HepG2 (cell line): ENCODE data around the gene CDK3. TPM values are rescaled to one million over a fixed set of nuclear protein-coding genes. Genes with fewer than 3 reads are reported as not detected.

ENCODE experiments used
- ARID2 ChIP-seq: sonication (generic); formaldehyde crosslinking; IDR thresholded peaks from 2 replicates; pipeline ENCODE4 v1.8.1; 2022; ENCODE audit warnings: mild to moderate bottlenecking, missing genetic modification reagents, borderline replicate concordance
- ATF5 ChIP-seq: sonication (generic); formaldehyde crosslinking; IDR thresholded peaks from 2 replicates; pipeline ENCODE4 v1.4.0; 2020; ENCODE audit warnings: mild to moderate bottlenecking, low read depth, missing genetic modification reagents
- ELF4 ChIP-seq: sonication (generic); formaldehyde crosslinking; IDR thresholded peaks from 2 replicates; pipeline ENCODE4 v1.5.0; 2020; ENCODE audit warnings: missing genetic modification reagents, mild to moderate bottlenecking, moderate library complexity, borderline replicate concordance
- FOSL1 ChIP-seq: sonication (generic); formaldehyde crosslinking; IDR thresholded peaks from 2 replicates; pipeline ENCODE4 v1.9.0; 2021; ENCODE audit warnings: missing genetic modification reagents, borderline replicate concordance
- HDAC6 ChIP-seq: fragments of 200-600 bp; sonication (generic); IDR thresholded peaks from 2 replicates; pipeline ENCODE4 v1.7.0; 2017; ENCODE audit warnings: mild to moderate bottlenecking, antibody characterized with exemption, low read length, low read depth
- JARID2 ChIP-seq: sonication (generic); formaldehyde crosslinking; IDR thresholded peaks from 2 replicates; pipeline ENCODE4 v1.8.1; 2023; ENCODE audit warnings: missing genetic modification reagents, inconsistent platforms; ENCODE audit not compliant: insufficient replicate concordance
- LCORL ChIP-seq, 2 experiments: fragments of 450-650 bp in 1 of 2; sonication (generic) in 1 of 2; formaldehyde crosslinking in 1 of 2; IDR thresholded peaks; 2 replicates each; pipeline versions ENCODE4 v1.5.0 to v1.6.1; 2017 to 2020; ENCODE audit warnings: antibody characterized with exemption in 1 of 2, missing genetic modification reagents in 1 of 2
- MAFK ChIP-seq, 2 experiments: IDR thresholded peaks in 1 of 2; conservative IDR thresholded peaks in 1 of 2; 2 replicates each; pipeline ENCODE4 v1.6.1; 2011; ENCODE audit warnings: improper control_type of control experiment in 2 of 2, low read length in 2 of 2
- MTA3 ChIP-seq: sonication (generic); formaldehyde crosslinking; IDR thresholded peaks from 2 replicates; pipeline ENCODE4 v1.4.0; 2020; ENCODE audit warnings: missing genetic modification reagents
- MTF1 ChIP-seq: sonication (generic); formaldehyde crosslinking; IDR thresholded peaks from 2 replicates; pipeline ENCODE4 v1.5.0; 2020; ENCODE audit warnings: missing genetic modification reagents
- RBM39 ChIP-seq: fragments of 200-400 bp; formaldehyde crosslinking; IDR thresholded peaks from one replicate; pipeline ENCODE4 v1.6.1; 2018; ENCODE audit warnings: antibody characterized with exemption, mild to moderate bottlenecking, low read depth, low read length; ENCODE audit not compliant: poor library complexity, severe bottlenecking
- RNF2 ChIP-seq: fragments of 450-650 bp; conservative IDR thresholded peaks from 2 replicates; pipeline ENCODE4 v1.6.1; 2016; ENCODE audit warnings: low read depth
- SIX1 ChIP-seq: sonication (generic); formaldehyde crosslinking; IDR thresholded peaks from 2 replicates; pipeline ENCODE4 v1.4.0; 2020; ENCODE audit warnings: missing genetic modification reagents, borderline replicate concordance
- ZFY ChIP-seq: sonication (generic); formaldehyde crosslinking; IDR thresholded peaks from 2 replicates; pipeline ENCODE4 v1.4.0; 2020; ENCODE audit warnings: missing genetic modification reagents
- ZMYM2 ChIP-seq: sonication (generic); formaldehyde crosslinking; IDR thresholded peaks from 2 replicates; pipeline ENCODE4 v1.8.0; 2022; ENCODE audit warnings: mild to moderate bottlenecking, missing genetic modification reagents
- ZNF234 ChIP-seq: sonication (generic); formaldehyde crosslinking; conservative IDR thresholded peaks from 2 replicates; pipeline ENCODE4 v1.5.1; 2020; ENCODE audit warnings: mild to moderate bottlenecking, missing genetic modification reagents
- ZNF335 ChIP-seq: sonication (generic); formaldehyde crosslinking; IDR thresholded peaks from 2 replicates; pipeline ENCODE4 v1.4.0; 2020; ENCODE audit warnings: missing genetic modification reagents
- ZNF496 ChIP-seq: sonication (generic); formaldehyde crosslinking; IDR thresholded peaks from 2 replicates; pipeline ENCODE4 v1.8.1; 2023; ENCODE audit warnings: mild to moderate bottlenecking, moderate library complexity, missing genetic modification reagents; ENCODE audit not compliant: insufficient replicate concordance
- ZNF512 ChIP-seq: sonication (generic); formaldehyde crosslinking; IDR thresholded peaks from 2 replicates; pipeline ENCODE4 v1.4.0; 2020; ENCODE audit warnings: mild to moderate bottlenecking, missing genetic modification reagents
- ZNF562 ChIP-seq: sonication (generic); formaldehyde crosslinking; IDR thresholded peaks from 2 replicates; pipeline ENCODE4 v1.8.0; 2022; ENCODE audit warnings: missing genetic modification reagents, borderline replicate concordance
- ZNF563 ChIP-seq: sonication (generic); formaldehyde crosslinking; IDR thresholded peaks from 2 replicates; pipeline ENCODE4 v1.8.0; 2022; ENCODE audit warnings: mild to moderate bottlenecking, moderate library complexity, missing genetic modification reagents
- ZNF564 ChIP-seq: sonication (generic); formaldehyde crosslinking; IDR thresholded peaks from 2 replicates; pipeline ENCODE4 v1.8.1; 2023; ENCODE audit warnings: mild to moderate bottlenecking, missing genetic modification reagents
- polyA plus RNA-seq, 8 experiments: library from polyadenylated mRNA; depleted of rRNA in 3 of 8; stranded (reverse) in 7 of 8; unstranded in 1 of 8; fragments of >200 nt; fragmentation: Illumina TruSeq in 4 of 8; extraction: Trizol in 4 of 8; gene quantifications; 2 replicates each; pipeline versions ENCODE4 v1.2.1 to v1.2.3, GENCODE V29; 2011 to 2016; ENCODE audit warnings: low read depth in 4 of 8, missing spikeins in 1 of 8, mixed read lengths in 1 of 8; ENCODE audit not compliant: insufficient read depth in 1 of 8
- total RNA-seq, 5 experiments: library from RNA; depleted of rRNA; stranded (reverse); fragments of >200 nt; fragmentation: Illumina TruSeq; extraction: Trizol; gene quantifications; 2 replicates each; pipeline ENCODE4 v1.2.3, GENCODE V29; 2016; ENCODE audit warnings: low read depth in 1 of 5
- TF ChIP-seq, protein P1 (sequence below): sonication (generic); formaldehyde crosslinking; IDR thresholded peaks from 2 replicates; pipeline ENCODE4 v1.5.0; 2020; ENCODE audit warnings: mild to moderate bottlenecking, missing genetic modification reagents, borderline replicate concordance

Gene CDK3
- total and polyA plus RNA-seq, 2 of the 13 experiments (the other 11 are each of a cell fraction or from before 2014, with no cell fraction given) = 5.8 to 11.4 TPM

DNA sequence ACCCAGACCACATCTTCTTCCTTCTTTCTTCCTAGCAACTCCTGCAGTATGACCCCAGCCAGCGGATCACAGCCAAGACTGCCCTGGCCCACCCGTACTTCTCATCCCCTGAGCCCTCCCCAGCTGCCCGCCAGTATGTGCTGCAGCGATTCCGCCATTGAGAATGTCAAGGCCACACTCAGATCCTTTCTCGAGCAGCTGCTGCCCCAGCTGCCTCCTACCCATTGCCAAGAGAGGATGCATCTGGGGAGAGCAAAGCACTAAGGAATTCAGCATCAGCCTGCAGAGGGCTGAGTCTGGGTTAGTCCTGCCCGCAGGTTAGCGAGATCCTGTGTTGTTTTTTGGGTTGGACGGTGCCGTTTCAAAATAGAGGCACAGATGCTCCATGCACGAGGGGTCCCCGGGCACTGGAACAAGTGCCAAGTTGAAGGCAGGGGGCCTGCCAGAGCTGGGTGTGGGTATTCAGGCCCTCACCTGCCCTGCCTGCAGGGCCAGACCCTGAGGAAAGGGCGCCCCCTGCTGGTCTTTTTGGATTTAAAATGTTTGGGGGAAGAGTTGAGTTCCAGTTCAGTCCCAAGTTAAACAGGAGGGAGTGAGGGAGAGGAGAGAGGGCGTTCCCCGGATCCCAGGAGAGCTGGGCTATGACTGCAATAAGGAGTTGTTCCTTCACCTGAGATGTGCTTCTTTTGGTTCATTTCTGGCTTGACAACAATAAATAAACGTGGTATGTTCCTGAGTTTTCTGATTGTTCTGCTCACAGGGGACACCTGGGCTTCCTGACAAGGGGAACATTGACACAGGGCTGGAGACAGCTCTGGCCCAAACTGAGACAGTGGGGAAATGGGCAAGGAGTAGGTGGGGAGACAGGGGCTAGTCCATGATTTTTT, 4.9 kb downstream of the CDK3 start (continued):
- TF ChIP-seq ZNF234 (CRISPR knock-in tag) (no peak), LCORL (IDR thresholded peaks at IDR 0.05) (no peak), LCORL (CRISPR knock-in tag; IDR thresholded peaks at IDR 0.05) (peak; percentile 62), ELF4 (CRISPR knock-in tag) (no peak), ATF5 (CRISPR knock-in tag) (no peak), MTA3 (CRISPR knock-in tag) (no peak), ZNF512 (CRISPR knock-in tag) (no peak), HDAC6 (no peak), RBM39 (no peak), SIX1 (CRISPR knock-in tag) (no peak), MTF1 (CRISPR knock-in tag) (no peak), ZMYM2 (no peak), RNF2 (no peak), ZNF496 (CRISPR knock-in tag) (no peak), ZNF562 (CRISPR knock-in tag) (no peak), FOSL1 (CRISPR knock-in tag) (no peak), MAFK (conservative IDR thresholded peaks at IDR 0.05 in 1 of 2, IDR thresholded peaks at IDR 0.05 in 1 of 2; ENCODE audit: low read length in 2 of 2) (no peak), ZNF563 (CRISPR knock-in tag) (no peak), ZNF335 (CRISPR knock-in tag) (peak; percentile 96), JARID2 (CRISPR knock-in tag) (no peak), ZNF564 (CRISPR knock-in tag) (no peak), ARID2 (CRISPR knock-in tag) (no peak), ZFY (CRISPR knock-in tag) (peak; percentile 50; the same call in 1 of the 2 replicates)
- TF ChIP-seq, protein P1, sequence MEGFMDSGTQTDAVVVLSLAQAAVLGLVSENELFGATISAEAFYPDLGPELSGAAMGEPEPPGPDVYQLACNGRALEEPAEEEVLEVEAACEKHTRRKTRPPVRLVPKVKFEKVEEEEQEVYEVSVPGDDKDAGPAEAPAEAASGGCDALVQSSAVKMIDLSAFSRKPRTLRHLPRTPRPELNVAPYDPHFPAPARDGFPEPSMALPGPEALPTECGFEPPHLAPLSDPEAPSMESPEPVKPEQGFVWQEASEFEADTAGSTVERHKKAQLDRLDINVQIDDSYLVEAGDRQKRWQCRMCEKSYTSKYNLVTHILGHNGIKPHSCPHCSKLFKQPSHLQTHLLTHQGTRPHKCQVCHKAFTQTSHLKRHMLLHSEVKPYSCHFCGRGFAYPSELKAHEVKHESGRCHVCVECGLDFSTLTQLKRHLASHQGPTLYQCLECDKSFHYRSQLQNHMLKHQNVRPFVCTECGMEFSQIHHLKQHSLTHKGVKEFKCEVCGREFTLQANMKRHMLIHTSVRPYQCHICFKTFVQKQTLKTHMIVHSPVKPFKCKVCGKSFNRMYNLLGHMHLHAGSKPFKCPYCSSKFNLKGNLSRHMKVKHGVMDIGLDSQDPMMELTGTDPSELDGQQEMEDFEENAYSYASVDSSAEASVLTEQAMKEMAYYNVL = 0 out of 2 replicates have a peak, but pooled peaks have one; percentile 37
